Suppressor macrophage treated with lipopolysaccharide for 1 hour (primary cell): ENCODE measurements around the gene CALCOCO2.
A peak's percentile ranks its signal among the peaks of the same experiment; 100 is the strongest.
"Not testable (repeated sequence)": the region's sequence is repeated elsewhere in the genome, so short reads cannot be mapped to it uniquely, and the experiment has no call there.

Source experiments
- DNase-seq, 3 donors: peaks; one replicate each; pipeline ENCODE4 v3.0.0-alpha.2; 2020 to 2022

The CALCOCO2 gene

GRCh38 chr17:48825446-48826381 lies 5.1 kb upstream of the CALCOCO2 start:
- peak in 2 of 3 donors; percentile 23 to 44 for DNase-seq

DNA sequence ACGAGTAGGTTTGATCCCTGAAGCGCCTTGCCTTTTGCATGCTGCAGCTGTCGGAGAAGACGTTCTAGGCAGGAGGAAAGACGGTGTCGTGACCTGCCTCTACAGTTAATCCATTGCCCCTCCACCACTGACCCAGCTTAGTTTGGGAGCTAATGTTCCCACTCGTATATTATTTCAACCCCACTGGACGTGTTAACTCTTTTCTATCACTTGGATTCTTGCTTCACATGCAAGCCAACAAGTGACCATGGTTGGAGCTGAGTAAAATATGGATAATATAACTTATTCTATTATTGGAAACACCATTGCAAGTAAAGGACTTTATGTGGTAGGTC lies 681 bp downstream of the CALCOCO2 start:
- no peak for DNase-seq

GRCh38 chr17:48834973-48835372 lies 4.1 kb downstream of the CALCOCO2 start:
- DNase-seq, result no peak

DNA sequence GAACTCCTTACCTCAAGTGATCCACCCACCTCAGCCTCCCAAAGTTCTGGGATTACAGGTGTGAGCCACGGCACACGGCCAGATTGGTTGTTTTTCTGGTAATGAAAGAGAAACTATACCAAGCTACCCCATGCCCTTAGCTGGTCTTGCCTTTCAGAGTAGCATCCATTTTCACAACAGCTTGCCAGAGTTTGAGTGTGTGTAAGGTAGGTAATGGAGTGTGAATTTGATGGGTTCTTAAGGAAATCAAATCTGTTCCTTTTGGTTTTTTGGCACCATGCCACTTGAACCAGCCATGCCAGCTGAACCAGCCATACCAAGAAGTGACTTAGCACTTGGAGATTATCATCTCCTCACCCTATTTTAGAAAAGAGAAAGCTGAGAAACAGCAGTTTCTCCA lies 5.1 kb downstream of the CALCOCO2 start:
- no peak for DNase-seq

GRCh38 chr17:48837458-48837857 lies 6.6 kb downstream of the CALCOCO2 start:
- DNase-seq, result peak in 2 of 3 donors; percentile 44 to 55

DNA sequence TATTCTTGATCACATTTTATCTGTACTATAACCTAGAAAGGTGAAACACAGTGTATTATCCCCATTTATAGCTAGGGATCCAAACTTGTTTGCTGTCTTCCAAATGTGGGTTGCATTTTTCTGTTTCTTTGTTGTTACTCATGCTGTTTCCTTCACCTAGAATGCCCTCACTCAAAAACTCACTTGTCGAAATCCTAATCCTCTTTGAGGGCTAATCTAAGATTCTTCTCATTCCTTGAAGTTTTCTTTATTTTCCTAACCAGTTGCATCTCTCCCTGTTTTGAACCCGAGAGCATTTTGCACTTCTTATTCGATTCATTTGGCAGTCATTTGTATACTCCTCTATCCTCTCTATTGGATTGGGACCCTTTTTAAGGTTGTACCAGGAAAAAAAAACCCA lies 9.6 kb downstream of the CALCOCO2 start:
- DNase-seq, result no peak

- peak; percentile 75 to 90 (median 88) for DNase-seq
These were observed 10.6 kb downstream of the CALCOCO2 start for GRCh38 chr17:48841395-48841831.

DNA sequence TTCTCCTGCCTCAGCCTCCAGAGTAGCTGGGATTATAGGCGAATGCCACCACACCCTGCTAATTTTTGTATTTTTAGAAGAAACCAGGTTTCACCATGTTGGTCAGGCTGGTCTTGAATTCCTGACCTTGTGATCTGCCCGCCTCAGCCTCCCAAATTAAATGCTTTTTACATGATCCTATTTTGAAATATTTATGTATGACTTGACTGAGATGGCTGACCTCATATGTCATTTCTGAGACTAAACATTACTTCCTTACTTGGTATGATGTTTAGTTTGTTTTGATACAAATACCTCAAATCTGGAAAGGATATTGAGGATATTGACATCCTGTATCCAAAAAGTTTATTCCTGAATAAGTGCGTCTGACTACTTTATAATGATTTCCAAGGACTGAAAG lies 11.9 kb downstream of the CALCOCO2 start:
- DNase-seq, result no peak

DNA sequence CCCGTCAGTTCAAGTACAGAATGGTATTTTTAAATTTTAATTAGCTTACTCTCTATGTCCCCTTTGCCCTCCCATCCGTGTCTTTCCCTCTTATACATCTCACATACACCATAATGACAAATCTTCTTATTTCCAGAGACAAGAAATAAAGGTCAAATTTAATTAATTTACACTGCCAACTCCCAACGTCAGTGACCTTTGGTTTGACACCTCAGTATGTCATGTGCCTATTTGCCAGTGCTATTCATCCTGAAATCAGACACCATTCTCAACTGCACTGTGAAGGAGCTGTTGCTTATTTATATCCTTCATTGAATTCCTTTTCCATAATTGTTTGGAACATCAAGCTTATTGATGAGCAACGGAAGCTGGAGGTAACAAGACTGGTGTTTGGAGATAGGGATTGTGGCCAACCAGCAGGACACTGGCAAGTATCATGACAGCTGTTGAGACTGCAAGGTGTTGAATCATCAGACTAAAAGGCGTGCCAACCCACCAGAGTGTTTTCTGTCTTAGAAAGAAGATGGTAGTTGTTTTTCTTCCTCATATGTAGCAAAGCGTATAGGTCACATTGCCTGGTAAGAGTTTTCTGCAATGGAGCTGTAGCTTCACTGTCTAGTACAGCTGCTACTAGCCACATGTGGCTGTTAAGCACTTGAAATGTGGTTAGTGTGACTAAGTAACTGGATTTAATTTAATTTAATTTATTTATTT lies 12.5 kb downstream of the CALCOCO2 start:
- no peak for DNase-seq

DNA sequence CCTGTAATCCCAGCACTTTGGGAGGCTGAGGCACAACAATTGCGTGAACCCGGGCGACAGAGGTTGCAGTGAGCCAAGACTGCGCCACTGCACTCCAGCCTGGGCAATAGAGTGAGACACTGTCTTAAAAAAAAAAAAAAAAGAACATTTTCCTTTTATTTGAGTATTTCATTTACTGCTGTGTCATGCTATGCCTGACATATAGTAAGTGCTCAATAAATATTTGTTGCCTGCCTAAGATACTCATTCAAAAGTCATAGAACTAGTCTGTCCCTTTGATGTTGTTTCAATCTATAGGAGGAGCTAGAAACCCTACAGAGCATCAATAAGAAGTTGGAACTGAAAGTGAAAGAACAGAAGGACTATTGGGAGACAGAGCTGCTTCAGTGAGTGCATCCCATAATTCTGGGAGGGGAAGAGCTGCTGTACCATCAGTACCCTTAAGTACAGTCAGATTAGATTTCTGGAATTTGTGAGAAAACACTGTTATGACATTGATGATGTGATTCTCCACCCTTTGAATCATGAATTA lies 20.0 kb downstream of the CALCOCO2 start:
- no peak for DNase-seq

DNA sequence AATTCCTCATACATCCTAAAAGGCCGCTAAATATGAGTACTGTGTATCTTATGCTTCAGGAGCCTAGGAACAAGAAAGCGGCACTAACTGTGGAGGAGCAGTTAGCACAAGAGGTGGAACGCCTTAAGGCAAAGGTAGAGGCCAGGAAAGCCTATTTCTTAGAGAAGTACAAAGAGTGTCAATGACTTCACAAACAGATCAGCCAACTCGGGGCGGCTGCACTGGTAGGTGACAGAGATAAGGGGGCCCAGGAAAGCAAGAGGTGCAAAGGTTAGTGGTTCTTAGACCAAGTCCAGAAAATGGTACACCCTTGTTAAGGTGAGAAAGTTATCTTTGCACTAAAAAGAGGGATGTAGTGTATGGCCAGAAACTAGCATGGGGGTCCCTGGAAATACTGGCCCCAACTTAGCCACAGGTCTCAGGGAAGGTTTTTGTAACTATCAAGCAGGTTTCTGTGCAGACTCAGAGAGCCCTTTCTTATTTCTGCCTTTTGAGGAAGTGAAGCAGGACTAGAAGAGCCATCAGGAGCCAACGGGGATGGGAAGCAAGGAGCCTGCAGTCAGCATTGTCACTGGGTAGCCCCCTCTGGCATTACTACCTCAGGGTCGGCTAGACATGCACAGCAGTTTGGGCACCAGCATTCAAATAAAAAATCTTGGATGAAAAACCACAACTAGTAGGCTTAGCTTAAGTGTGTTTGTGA lies 24.1 kb downstream of the CALCOCO2 start:
- no peak for DNase-seq

- no peak for DNase-seq
These were observed 25.4 kb downstream of the CALCOCO2 start for GRCh38 chr17:48856122-48856821.

GRCh38 chr17:48860034-48860433 lies 29.2 kb downstream of the CALCOCO2 start:
- DNase-seq, result no peak

DNA sequence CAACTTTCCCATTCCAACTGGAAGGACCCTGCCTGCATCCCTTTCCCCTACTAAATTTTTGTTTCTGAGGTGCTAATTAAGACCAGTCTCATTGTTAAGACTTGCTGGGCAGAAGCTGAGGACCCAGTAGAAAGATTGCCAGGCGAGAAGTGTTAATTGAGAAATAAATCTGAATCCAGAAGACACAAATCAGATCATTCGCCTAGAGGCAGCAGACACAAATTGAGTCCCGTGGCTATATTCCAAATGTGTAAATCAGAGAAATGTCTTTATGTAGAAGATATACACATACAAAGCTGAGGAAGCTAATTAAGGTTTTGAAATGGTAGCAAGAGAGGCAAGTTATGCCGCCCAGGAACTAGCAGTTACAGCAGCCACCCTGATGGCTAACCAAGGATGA lies 29.6 kb downstream of the CALCOCO2 start:
- no peak for DNase-seq

DNA sequence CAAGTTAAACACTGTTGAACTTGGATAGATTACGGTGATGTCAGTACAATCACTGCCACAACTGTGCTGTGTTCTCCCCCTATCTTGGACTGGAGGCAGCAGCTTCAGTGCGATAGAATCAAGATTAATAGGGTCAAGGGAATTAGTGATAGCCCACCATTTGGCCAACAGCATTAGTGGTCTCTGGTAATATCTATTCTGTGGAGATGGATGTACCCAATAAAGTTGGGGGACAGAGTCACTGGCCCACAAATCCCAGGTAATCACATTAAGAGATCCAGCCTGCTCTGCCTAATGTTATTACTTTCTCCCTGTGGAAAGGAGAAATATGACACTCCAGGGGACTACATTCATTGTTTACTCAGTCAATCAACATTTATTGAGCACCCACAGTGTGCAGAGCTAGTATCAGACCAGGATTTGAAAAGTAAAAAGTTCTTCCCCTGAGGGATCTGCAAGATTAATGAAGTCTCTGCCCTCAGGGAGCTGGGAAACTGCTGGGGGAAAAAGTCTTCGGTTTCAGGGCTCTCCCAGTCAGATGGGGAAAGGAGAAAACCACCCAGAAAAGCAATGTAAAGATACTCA lies 38.2 kb downstream of the CALCOCO2 start:
- no peak for DNase-seq

GRCh38 chr17:48869821-48870318 lies 39.0 kb downstream of the CALCOCO2 start:
- no peak for DNase-seq

GRCh38 chr17:48871035-48871550 lies 40.3 kb downstream of the CALCOCO2 start:
- no peak for DNase-seq

- DNase-seq, result no peak
These were observed 40.9 kb downstream of the CALCOCO2 start for GRCh38 chr17:48871551-48872351.

- DNase-seq, result not testable (repeated sequence)
These were observed 41.6 kb downstream of the CALCOCO2 start for GRCh38 chr17:48872409-48872808.

GRCh38 chr17:48873209-48873608 lies 42.4 kb downstream of the CALCOCO2 start:
- DNase-seq, result peak; percentile 59 to 60 (median 59)
